HG02973 (cell line): Measurements from ENCODE around the gene RNF213.

ENCODE experiments used
- ATAC-seq: cut with Tn5 transposase; IDR thresholded peaks from one replicate; pipeline ENCODE4 v1.9.1; 2021; ENCODE audit warnings: moderate library complexity; ENCODE audit not compliant: unreplicated experiment

RNF213 gene

GRCh38 chr17:80445726-80446110, 185.1 kb downstream of the RNF213 start:
- ATAC-seq = no peak

GRCh38 chr17:80446645-80447405, 186.2 kb downstream of the RNF213 start:
- no peak for ATAC-seq

- no peak for ATAC-seq
Measured at GRCh38 chr17:80447790-80448189, 187.1 kb downstream of the RNF213 start.
